GM23338 (cell line): ENCODE measurements around the gene ZNF578. TPM values are rescaled to one million over a fixed set of nuclear protein-coding genes. Genes with fewer than 3 reads are reported as not detected.

Source experiments
- ATAC-seq: fragments of 200-7000 bp; cut with Tn5 transposase; 3 replicates; pipeline ENCODE4 v1.9.1; 2020
- DNase-seq: peaks from one replicate; pipeline ENCODE4 v3.0.0-alpha.2; 2015; ENCODE audit warnings: low spot score
- H2AFZ ChIP-seq: fragments of 200-600 bp; sonication (generic); 2 replicates; pipeline ENCODE4 v1.8.0; 2016; ENCODE audit warnings: antibody characterized with exemption, mild to moderate bottlenecking, moderate library complexity
- H3F3A ChIP-seq: fragments of 200-600 bp; sonication (generic); replicated peaks from 2 replicates; pipeline ENCODE4 v1.8.0; 2017; ENCODE audit warnings: antibody characterized with exemption, mixed run types, low read depth
- H3K27ac ChIP-seq: fragments of 200-600 bp; sonication (generic); 2 replicates; pipeline ENCODE4 v1.6.1; 2016; ENCODE audit warnings: low read depth
- H3K27me3 ChIP-seq: fragments of 200-600 bp; sonication (generic); 2 replicates; pipeline ENCODE4 v1.8.0; 2016; ENCODE audit warnings: mild to moderate bottlenecking, mixed run types, moderate library complexity; ENCODE audit not compliant: insufficient read depth
- H3K36me3 ChIP-seq: fragments of 200-600 bp; sonication (generic); 2 replicates; pipeline ENCODE4 v1.8.0; 2016; ENCODE audit warnings: mild to moderate bottlenecking; ENCODE audit not compliant: insufficient read depth
- H3K4me1 ChIP-seq: fragments of 200-600 bp; sonication (generic); 2 replicates; pipeline ENCODE4 v1.8.0; 2016; ENCODE audit warnings: mild to moderate bottlenecking, moderate library complexity; ENCODE audit not compliant: insufficient read depth
- H3K4me2 ChIP-seq: fragments of 200-600 bp; sonication (generic); 2 replicates; pipeline ENCODE4 v1.7.1; 2017; ENCODE audit warnings: mixed run types
- H3K4me3 ChIP-seq: fragments of 200-600 bp; sonication (generic); 2 replicates; pipeline ENCODE4 v1.6.1; 2016; ENCODE audit warnings: mixed run types
- H3K79me2 ChIP-seq: fragments of 200-600 bp; sonication (generic); replicated peaks from 2 replicates; pipeline ENCODE4 v1.8.0; 2017; ENCODE audit warnings: mild to moderate bottlenecking; ENCODE audit not compliant: insufficient read depth
- H3K9me2 ChIP-seq: fragments of 200-600 bp; sonication (generic); 2 replicates; pipeline ENCODE4 v1.8.0; 2017; ENCODE audit not compliant: insufficient read depth
- H4K20me1 ChIP-seq: fragments of 200-600 bp; sonication (generic); replicated peaks from 2 replicates; pipeline ENCODE4 v1.8.0; 2017; ENCODE audit warnings: mild to moderate bottlenecking; ENCODE audit not compliant: insufficient read depth
- H3K27ac Mint-ChIP-seq: 2 replicates; pipeline ENCODE4 v1.8.0; 2020; ENCODE audit warnings: inconsistent platforms, mild to moderate bottlenecking, moderate library complexity, mixed read lengths
- H3K27me3 Mint-ChIP-seq: 3 replicates; pipeline ENCODE4 v1.8.0; 2022; ENCODE audit warnings: low read depth, mild to moderate bottlenecking, moderate library complexity, mixed read lengths, inconsistent platforms; ENCODE audit not compliant: insufficient read depth, poor library complexity
- H3K36me3 Mint-ChIP-seq: 3 replicates; pipeline ENCODE4 v1.8.0; 2021; ENCODE audit warnings: low read depth, mild to moderate bottlenecking, inconsistent platforms, moderate library complexity, mixed read lengths
- H3K4me1 Mint-ChIP-seq: 3 replicates; pipeline ENCODE4 v1.8.0; 2020; ENCODE audit warnings: mild to moderate bottlenecking, inconsistent platforms, mixed read lengths
- H3K4me3 Mint-ChIP-seq: 3 replicates; pipeline ENCODE4 v1.8.0; 2021; ENCODE audit warnings: moderate library complexity, mild to moderate bottlenecking, inconsistent platforms, mixed read lengths
- H3K9me3 Mint-ChIP-seq: 3 replicates; pipeline ENCODE4 v1.8.0; 2020; ENCODE audit warnings: moderate library complexity, mild to moderate bottlenecking, inconsistent platforms, mixed read lengths
- CTCF ChIP-seq, 2 experiments: fragments of 200-600 bp in 1 of 2; sonication (generic) in 1 of 2; conservative IDR thresholded peaks; 2 replicates each; pipeline versions ENCODE4 v1.5.1 to v1.6.1; 2016 to 2017; ENCODE audit warnings: antibody characterized with exemption in 2 of 2, low read depth in 2 of 2, mild to moderate bottlenecking in 2 of 2, moderate library complexity in 1 of 2
- EZH2 ChIP-seq: fragments of 200-600 bp; sonication (generic); IDR thresholded peaks from one replicate; pipeline ENCODE4 v1.8.0; 2017; ENCODE audit warnings: antibody characterized with exemption, mild to moderate bottlenecking, low read depth; ENCODE audit not compliant: unreplicated experiment
- JUNB ChIP-seq: IDR thresholded peaks from one replicate; pipeline ENCODE4 v1.6.1; 2016; ENCODE audit warnings: antibody characterized with exemption; ENCODE audit not compliant: unreplicated experiment
- NANOG ChIP-seq: IDR thresholded peaks from 2 replicates; pipeline ENCODE4 v1.6.1; 2016; ENCODE audit warnings: antibody characterized with exemption, borderline replicate concordance
- POLR2AphosphoS5 ChIP-seq: IDR thresholded peaks from 2 replicates; pipeline ENCODE4 v1.6.1; 2016; ENCODE audit warnings: antibody characterized with exemption, low read depth
- polyA plus RNA-seq: library from polyadenylated mRNA; unstranded; fragments of >200 nt; fragmentation: Nextera tagmentation; extraction: Ambion mirVana; gene quantifications from 2 replicates; pipeline ENCODE4 v1.2.1, GENCODE V29; 2016
- total RNA-seq: library from RNA; depleted of rRNA; stranded (reverse); fragments of >200 nt; shearing (Covaris generic); gene quantifications from 2 replicates; pipeline ENCODE4 v1.2.3, GENCODE V29; 2014
- TF ChIP-seq, protein P1 (sequence below): IDR thresholded peaks from 2 replicates; pipeline ENCODE4 v1.6.1; 2016; ENCODE audit warnings: antibody characterized with exemption

ZNF578 gene
- total and polyA plus RNA-seq, 2 experiments from 2014 or later: 4.1 to 23.9 TPM

DNA sequence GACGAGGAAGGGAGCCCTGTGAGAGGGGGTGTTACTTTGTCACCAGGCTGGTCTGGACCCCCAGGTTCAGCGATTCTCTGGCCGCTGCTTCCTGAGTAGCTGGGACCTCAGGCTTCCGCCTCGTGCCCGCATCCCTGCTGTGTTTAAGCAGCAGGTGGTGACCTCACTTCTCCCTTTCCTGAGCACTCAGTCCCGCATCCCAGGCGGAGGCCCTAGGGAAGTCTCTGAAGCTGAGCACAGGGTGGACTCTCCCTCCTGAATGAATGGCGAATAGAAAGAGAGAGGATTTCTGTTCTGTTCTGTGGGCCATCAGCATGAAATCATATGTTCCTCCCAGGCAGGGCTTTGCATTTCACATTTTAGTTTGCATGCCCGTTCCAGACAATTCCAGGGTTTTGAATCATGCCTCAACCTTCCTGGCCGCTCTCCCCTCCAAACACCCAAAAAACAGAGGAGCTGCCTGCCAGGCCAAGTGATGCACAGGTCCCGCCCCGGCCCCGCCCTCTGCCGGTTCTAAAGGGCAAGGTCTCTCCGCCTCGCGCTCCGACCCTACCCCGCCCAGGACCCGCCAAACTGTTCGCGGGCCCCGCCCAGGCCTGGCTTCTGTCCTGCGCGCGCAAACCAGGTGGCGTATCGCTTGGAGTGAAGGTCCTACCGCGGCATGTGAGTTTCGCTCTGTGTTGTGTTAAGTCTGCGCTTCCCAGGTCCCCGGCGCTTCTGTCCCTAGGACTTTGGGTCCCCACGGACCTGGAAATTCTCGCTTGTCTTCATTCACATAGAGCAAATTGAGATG, 39.0 kb downstream of the ZNF578 start:
- Histone ChIP-seq H3K4me2 (peak overlapping the region; percentile 99), H4K20me1 (peaks cover 9% of the 10 kb centered on the region), H3K27ac (peak overlapping the region; percentile 83), H3K36me3 (no peaks in the 10 kb centered on the region), H3K9me2 (no peaks in the 10 kb centered on the region), H3F3A (peaks cover 10% of the 10 kb centered on the region), H2AFZ (peak overlapping the region; percentile 97; the same call in 1 of the 2 replicates), H3K4me3 (peak overlapping the region; percentile 87), H3K4me1 (peaks cover 16% of the 10 kb centered on the region), H3K27me3 (peaks cover 21% of the 10 kb centered on the region), H3K79me2 (peaks cover 12% of the 10 kb centered on the region)
- DNase-seq (peak; percentile 97), ATAC-seq (peak; percentile 96)
- Mint-ChIP-seq H3K27ac (no peak overlapping the region), H3K9me3 (peaks cover 24% of the 10 kb centered on the region), H3K4me1 (peaks cover 3% of the 10 kb centered on the region; the same call in 2 of the 3 replicates), H3K4me3 (peak overlapping the region; percentile 74), H3K36me3 (no peaks in the 10 kb centered on the region; the same call in 2 of the 3 replicates), H3K27me3 (peaks cover 45% of the 10 kb centered on the region)
- TF ChIP-seq JUNB (no peak), CTCF (conservative IDR thresholded peaks at IDR 0.05; ENCODE audit: low read depth in 2 of 2) (peak in 1 of 2 experiments; percentile 37; a peak in 2 of 4 replicates), NANOG (no peak), EZH2 (no peak), POLR2AphosphoS5 (peak; percentile 60)
- TF ChIP-seq, protein P1, sequence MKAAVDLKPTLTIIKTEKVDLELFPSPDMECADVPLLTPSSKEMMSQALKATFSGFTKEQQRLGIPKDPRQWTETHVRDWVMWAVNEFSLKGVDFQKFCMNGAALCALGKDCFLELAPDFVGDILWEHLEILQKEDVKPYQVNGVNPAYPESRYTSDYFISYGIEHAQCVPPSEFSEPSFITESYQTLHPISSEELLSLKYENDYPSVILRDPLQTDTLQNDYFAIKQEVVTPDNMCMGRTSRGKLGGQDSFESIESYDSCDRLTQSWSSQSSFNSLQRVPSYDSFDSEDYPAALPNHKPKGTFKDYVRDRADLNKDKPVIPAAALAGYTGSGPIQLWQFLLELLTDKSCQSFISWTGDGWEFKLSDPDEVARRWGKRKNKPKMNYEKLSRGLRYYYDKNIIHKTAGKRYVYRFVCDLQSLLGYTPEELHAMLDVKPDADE: no peak

- H3K4me3 Mint-ChIP-seq: peak overlapping the region; percentile 74
- H3K4me1 Mint-ChIP-seq: peaks cover 3% of the 10 kb centered on the region; the same call in 2 of the 3 replicates
- peak; percentile 22 to 79; a peak in 3 of 4 replicates for TF ChIP-seq CTCF (conservative IDR thresholded peaks at IDR 0.05; ENCODE audit: low read depth in 2 of 2)
- TF ChIP-seq, protein P1: no peak
- peaks cover 12% of the 10 kb centered on the region for H3K4me1 ChIP-seq
- peak overlapping the region; percentile 99 for H3K4me2 ChIP-seq
- peaks cover 24% of the 10 kb centered on the region for H3K9me3 Mint-ChIP-seq
- no peaks in the 10 kb centered on the region; the same call in 2 of the 3 replicates for H3K36me3 Mint-ChIP-seq
- H3K4me3 ChIP-seq: peak overlapping the region; percentile 87
- peaks cover 9% of the 10 kb centered on the region for H4K20me1 ChIP-seq
- H2AFZ ChIP-seq: peak overlapping the region; percentile 97
- peaks cover 13% of the 10 kb centered on the region for H3K79me2 ChIP-seq
- DNase-seq: peak; percentile 84
- ATAC-seq: peak; percentile 90
- H3K27ac ChIP-seq: peak overlapping the region; percentile 78; the same call in 1 of the 2 replicates
- H3F3A ChIP-seq: peaks cover 10% of the 10 kb centered on the region
- H3K27me3 ChIP-seq: peaks cover 26% of the 10 kb centered on the region
- H3K27ac Mint-ChIP-seq: no peak overlapping the region
- no peaks in the 10 kb centered on the region for H3K9me2 ChIP-seq
- no peaks in the 10 kb centered on the region for H3K36me3 ChIP-seq
- peaks cover 49% of the 10 kb centered on the region for H3K27me3 Mint-ChIP-seq
Observed at GRCh38 chr19:52492994-52493470, 39.7 kb downstream of the ZNF578 start.
